K562 (cell line): ENCODE measurements around the gene IL12RB1. TPM values are rescaled to one million over a fixed set of nuclear protein-coding genes. Genes with fewer than 3 reads are reported as not detected.
A peak's percentile ranks its signal among the peaks of the same experiment; 100 is the strongest.

Experiments used
- AFF1 ChIP-seq, 2 experiments: fragments of 450-650 bp; IDR thresholded peaks; 2 replicates each; pipeline ENCODE4 v1.6.1; 2018; ENCODE audit warnings: mild to moderate bottlenecking in 2 of 2, low read depth in 1 of 2; ENCODE audit not compliant: partially characterized antibody in 2 of 2
- CBX1 ChIP-seq: sonication (generic); IDR thresholded peaks from 2 replicates; pipeline ENCODE4 v1.6.1; 2016; ENCODE audit warnings: antibody characterized with exemption, low read depth, mild to moderate bottlenecking
- CEBPG ChIP-seq, 3 experiments: fragments of 200-800 bp in 1 of 3; sonication (Bioruptor generic) in 1 of 3; sonication (generic) in 1 of 3; formaldehyde crosslinking in 1 of 3; IDR thresholded peaks in 2 of 3; conservative IDR thresholded peaks in 1 of 3; 2 replicates each; pipeline versions ENCODE4 v1.6.1 to v1.8.0; 2016 to 2022; ENCODE audit warnings: missing compliant biosample characterization in 2 of 3, missing genetic modification characterization in 2 of 3, mild to moderate bottlenecking in 1 of 3, missing genetic modification reagents in 1 of 3
- GATA2 ChIP-seq: sonication (generic); formaldehyde crosslinking; IDR thresholded peaks from 2 replicates; pipeline ENCODE4 v1.4.0; 2020; ENCODE audit warnings: mild to moderate bottlenecking, missing genetic modification reagents
- NFIC ChIP-seq: fragments of 450-650 bp; IDR thresholded peaks from 2 replicates; pipeline ENCODE4 v1.6.1; 2017; ENCODE audit warnings: mild to moderate bottlenecking, inconsistent platforms
- SREBF1 ChIP-seq: fragments of 150-350 bp; IDR thresholded peaks from 2 replicates; pipeline ENCODE4 v1.6.1; 2014; ENCODE audit warnings: antibody characterized with exemption, low read depth, low read length, borderline replicate concordance
- ZFP36 ChIP-seq: fragments of 150-350 bp; IDR thresholded peaks from 2 replicates; pipeline ENCODE4 v1.6.1; 2018; ENCODE audit warnings: low read length, low read depth; ENCODE audit not compliant: partially characterized antibody
- ZKSCAN1 ChIP-seq: fragments of 150-350 bp; IDR thresholded peaks from 2 replicates; pipeline ENCODE4 v1.6.1; 2016; ENCODE audit warnings: low read depth, low read length
- ZNF134 ChIP-seq: fragments of 250-450 bp; sonication (Bioruptor Pico); conservative IDR thresholded peaks from 2 replicates; pipeline ENCODE4 v1.4.0; 2020
- ZNF140 ChIP-seq: fragments of 250-450 bp; sonication (Bioruptor Pico); IDR thresholded peaks from 2 replicates; pipeline ENCODE4 v1.8.0; 2021; ENCODE audit warnings: moderate library complexity, mild to moderate bottlenecking, inconsistent platforms
- polyA plus RNA-seq, 8 experiments: library from polyadenylated mRNA; depleted of rRNA in 4 of 8; stranded (reverse) in 5 of 8; unstranded in 3 of 8; fragments of >200 nt; fragmentation: Nextera tagmentation in 2 of 8; fragmentation: Illumina TruSeq in 1 of 8; extraction: Ambion mirVana in 2 of 8; extraction: Trizol in 1 of 8; gene quantifications; 2 replicates each; pipeline versions ENCODE4 v1.2.1 to v1.2.3, GENCODE V29; 2011 to 2014; ENCODE audit warnings: inconsistent platforms in 1 of 8, missing spikeins in 1 of 8
- total RNA-seq, 7 experiments: library from RNA; depleted of rRNA in 6 of 7; stranded (reverse); fragments of >200 nt in 6 of 7; fragmentation: Illumina TruSeq in 2 of 7; extraction: Trizol in 2 of 7; gene quantifications; 2 replicates each; pipeline versions ENCODE4 v1.2.1 to v1.2.3, GENCODE V29; 2011 to 2021; ENCODE audit warnings: low replicate concordance in 1 of 7
- TF ChIP-seq, protein P1 (sequence below): IDR thresholded peaks from 2 replicates; pipeline ENCODE4 v1.6.1; 2011; ENCODE audit warnings: borderline replicate concordance, low read depth, mild to moderate bottlenecking, moderate library complexity, low read length; ENCODE audit not compliant: insufficient read depth, poor library complexity, severe bottlenecking
- TF ChIP-seq, protein P2 (sequence below): sonication (generic); IDR thresholded peaks from 2 replicates; pipeline ENCODE4 v1.6.1; 2016
- TF ChIP-seq, protein P3 (sequence below): sonication (generic); formaldehyde crosslinking; IDR thresholded peaks from 2 replicates; pipeline ENCODE4 v1.4.0; 2020; ENCODE audit warnings: mild to moderate bottlenecking, missing genetic modification reagents
- TF ChIP-seq, protein P4 (sequence below): fragments of 250-450 bp; sonication (Bioruptor Pico); IDR thresholded peaks from 2 replicates; pipeline ENCODE4 v1.4.0; 2020; ENCODE audit warnings: borderline replicate concordance

Gene IL12RB1
- total and polyA plus RNA-seq, 9 of the 15 experiments (the other 6 are each of a cell fraction or from before 2014, with no cell fraction given), result 0.04 to 0.07 (median 0.06) TPM; not detected in 5

GRCh38 chr19:18029617-18030338 is 57.0 kb downstream of the IL12RB1 start (continued):
- TF ChIP-seq, protein P1, sequence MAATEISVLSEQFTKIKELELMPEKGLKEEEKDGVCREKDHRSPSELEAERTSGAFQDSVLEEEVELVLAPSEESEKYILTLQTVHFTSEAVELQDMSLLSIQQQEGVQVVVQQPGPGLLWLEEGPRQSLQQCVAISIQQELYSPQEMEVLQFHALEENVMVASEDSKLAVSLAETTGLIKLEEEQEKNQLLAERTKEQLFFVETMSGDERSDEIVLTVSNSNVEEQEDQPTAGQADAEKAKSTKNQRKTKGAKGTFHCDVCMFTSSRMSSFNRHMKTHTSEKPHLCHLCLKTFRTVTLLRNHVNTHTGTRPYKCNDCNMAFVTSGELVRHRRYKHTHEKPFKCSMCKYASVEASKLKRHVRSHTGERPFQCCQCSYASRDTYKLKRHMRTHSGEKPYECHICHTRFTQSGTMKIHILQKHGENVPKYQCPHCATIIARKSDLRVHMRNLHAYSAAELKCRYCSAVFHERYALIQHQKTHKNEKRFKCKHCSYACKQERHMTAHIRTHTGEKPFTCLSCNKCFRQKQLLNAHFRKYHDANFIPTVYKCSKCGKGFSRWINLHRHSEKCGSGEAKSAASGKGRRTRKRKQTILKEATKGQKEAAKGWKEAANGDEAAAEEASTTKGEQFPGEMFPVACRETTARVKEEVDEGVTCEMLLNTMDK, result no peak
- TF ChIP-seq CEBPG (CRISPR knock-in tag; IDR thresholded peaks at IDR 0.05) (no peak), CEBPG (tag; conservative IDR thresholded peaks at IDR 0.05 in 1 of 2, IDR thresholded peaks at IDR 0.05 in 1 of 2) (0 out of 4 replicates have a peak, but pooled peaks of 1 of the 2 experiments have one; percentile 26), ZNF134 (CRISPR knock-in tag) (no peak), ZKSCAN1 (no peak), ZFP36 (peak; percentile 62), ZNF140 (no peak), AFF1 (IDR thresholded peaks at IDR 0.05; ENCODE audit: low read depth in 1 of 2, partially characterized antibody in 2 of 2) (no peak), SREBF1 (no peak), GATA2 (CRISPR knock-in tag) (no peak), CBX1 (0 out of 2 replicates have a peak, but pooled peaks have one; percentile 39), NFIC (peak; percentile 63)
- TF ChIP-seq, protein P2, sequence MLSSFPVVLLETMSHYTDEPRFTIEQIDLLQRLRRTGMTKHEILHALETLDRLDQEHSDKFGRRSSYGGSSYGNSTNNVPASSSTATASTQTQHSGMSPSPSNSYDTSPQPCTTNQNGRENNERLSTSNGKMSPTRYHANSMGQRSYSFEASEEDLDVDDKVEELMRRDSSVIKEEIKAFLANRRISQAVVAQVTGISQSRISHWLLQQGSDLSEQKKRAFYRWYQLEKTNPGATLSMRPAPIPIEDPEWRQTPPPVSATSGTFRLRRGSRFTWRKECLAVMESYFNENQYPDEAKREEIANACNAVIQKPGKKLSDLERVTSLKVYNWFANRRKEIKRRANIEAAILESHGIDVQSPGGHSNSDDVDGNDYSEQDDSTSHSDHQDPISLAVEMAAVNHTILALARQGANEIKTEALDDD, result peak; percentile 54; the same call in 1 of the 2 replicates
- TF ChIP-seq, protein P3, sequence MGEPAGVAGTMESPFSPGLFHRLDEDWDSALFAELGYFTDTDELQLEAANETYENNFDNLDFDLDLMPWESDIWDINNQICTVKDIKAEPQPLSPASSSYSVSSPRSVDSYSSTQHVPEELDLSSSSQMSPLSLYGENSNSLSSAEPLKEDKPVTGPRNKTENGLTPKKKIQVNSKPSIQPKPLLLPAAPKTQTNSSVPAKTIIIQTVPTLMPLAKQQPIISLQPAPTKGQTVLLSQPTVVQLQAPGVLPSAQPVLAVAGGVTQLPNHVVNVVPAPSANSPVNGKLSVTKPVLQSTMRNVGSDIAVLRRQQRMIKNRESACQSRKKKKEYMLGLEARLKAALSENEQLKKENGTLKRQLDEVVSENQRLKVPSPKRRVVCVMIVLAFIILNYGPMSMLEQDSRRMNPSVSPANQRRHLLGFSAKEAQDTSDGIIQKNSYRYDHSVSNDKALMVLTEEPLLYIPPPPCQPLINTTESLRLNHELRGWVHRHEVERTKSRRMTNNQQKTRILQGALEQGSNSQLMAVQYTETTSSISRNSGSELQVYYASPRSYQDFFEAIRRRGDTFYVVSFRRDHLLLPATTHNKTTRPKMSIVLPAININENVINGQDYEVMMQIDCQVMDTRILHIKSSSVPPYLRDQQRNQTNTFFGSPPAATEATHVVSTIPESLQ (CRISPR knock-in tag), result no peak
- TF ChIP-seq, protein P4, sequence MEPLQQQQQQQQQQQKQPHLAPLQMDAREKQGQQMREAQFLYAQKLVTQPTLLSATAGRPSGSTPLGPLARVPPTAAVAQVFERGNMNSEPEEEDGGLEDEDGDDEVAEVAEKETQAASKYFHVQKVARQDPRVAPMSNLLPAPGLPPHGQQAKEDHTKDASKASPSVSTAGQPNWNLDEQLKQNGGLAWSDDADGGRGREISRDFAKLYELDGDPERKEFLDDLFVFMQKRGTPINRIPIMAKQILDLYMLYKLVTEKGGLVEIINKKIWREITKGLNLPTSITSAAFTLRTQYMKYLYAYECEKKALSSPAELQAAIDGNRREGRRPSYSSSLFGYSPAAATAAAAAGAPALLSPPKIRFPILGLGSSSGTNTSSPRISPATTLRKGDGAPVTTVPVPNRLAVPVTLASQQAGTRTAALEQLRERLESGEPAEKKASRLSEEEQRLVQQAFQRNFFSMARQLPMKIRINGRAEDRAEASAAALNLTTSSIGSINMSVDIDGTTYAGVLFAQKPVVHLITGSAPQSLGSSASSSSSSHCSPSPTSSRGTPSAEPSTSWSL (CRISPR knock-in tag), result no peak
